ENCODE results near the gene DPP10. TPM values are rescaled to one million over a fixed set of nuclear protein-coding genes. Genes with fewer than 3 reads are reported as not detected.

Gene DPP10
- total RNA-seq, 1 donor from 2014 or later, result 6.5 TPM

DNA sequence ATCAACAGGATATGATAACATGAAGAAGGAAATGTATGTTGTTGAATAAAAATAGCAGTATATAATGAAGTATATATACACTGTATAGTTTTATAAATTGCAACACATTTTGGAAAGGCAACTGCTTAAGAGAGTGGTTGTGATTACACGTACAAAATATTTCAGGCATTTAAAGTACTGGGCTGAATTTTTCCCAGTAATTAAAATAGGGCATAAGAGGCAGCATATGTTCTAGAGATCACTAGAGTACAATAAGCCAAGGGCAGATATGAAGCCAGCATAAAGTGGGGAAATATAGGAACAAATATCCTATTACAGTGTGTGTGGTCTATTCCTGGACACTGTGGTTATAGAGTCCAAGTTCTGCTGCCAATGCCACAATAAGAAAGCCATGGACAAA, 14.1 kb downstream of the DPP10 start:
- peaks cover 3% of the 10 kb centered on the region for H3K27me3 Mint-ChIP-seq (ENCODE audit: insufficient read depth, low read depth)
- no peak overlapping the region for H2AFZ ChIP-seq (replicated peaks)

DNA sequence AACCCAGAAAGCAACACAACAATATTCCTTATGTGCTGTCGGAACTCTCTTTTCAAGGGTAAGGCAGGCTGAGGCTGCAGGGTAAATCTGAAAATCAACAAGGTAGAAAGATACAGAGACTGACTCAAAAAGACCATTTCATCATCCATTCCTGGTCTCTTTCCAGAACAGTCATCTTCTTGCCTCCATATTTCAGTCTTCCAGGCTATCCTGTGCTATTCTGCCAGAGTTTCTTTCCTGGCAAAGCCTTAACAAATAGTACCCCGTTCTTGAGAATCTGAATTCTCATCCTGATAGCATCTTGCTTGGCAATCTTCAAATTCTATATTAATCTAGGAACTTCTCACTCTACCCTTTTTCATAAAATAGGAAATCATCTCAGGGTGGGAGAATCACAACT, 15.5 kb downstream of the DPP10 start:
- Histone ChIP-seq H3K79me2 (ENCODE audit: low read depth) (no peaks in the 10 kb centered on the region), H3K4me3 (no peak overlapping the region), H3K27me3 (no peaks in the 10 kb centered on the region), H4K20me1 (ENCODE audit: low read depth) (no peaks in the 10 kb centered on the region), H3K4me1 (peaks cover 28% of the 10 kb centered on the region), H3F3A (ENCODE audit: low read depth) (no peaks in the 10 kb centered on the region), H3K27ac (no peak overlapping the region), H3K4me2 (no peak overlapping the region), H3K9me3 (ENCODE audit: low read depth) (no peaks in the 10 kb centered on the region), H3K36me3 (no peaks in the 10 kb centered on the region), H2AFZ (replicated peaks) (no peak overlapping the region), H3K9ac (no peak overlapping the region)
- Mint-ChIP-seq H3K27me3 (ENCODE audit: insufficient read depth, low read depth) (peaks cover 3% of the 10 kb centered on the region), H3K27ac (no peak overlapping the region), H3K36me3 (no peaks in the 10 kb centered on the region), H3K9me3 (no peaks in the 10 kb centered on the region), H3K4me3 (no peak overlapping the region), H3K4me1 (no peaks in the 10 kb centered on the region)
- TF ChIP-seq, protein P1, sequence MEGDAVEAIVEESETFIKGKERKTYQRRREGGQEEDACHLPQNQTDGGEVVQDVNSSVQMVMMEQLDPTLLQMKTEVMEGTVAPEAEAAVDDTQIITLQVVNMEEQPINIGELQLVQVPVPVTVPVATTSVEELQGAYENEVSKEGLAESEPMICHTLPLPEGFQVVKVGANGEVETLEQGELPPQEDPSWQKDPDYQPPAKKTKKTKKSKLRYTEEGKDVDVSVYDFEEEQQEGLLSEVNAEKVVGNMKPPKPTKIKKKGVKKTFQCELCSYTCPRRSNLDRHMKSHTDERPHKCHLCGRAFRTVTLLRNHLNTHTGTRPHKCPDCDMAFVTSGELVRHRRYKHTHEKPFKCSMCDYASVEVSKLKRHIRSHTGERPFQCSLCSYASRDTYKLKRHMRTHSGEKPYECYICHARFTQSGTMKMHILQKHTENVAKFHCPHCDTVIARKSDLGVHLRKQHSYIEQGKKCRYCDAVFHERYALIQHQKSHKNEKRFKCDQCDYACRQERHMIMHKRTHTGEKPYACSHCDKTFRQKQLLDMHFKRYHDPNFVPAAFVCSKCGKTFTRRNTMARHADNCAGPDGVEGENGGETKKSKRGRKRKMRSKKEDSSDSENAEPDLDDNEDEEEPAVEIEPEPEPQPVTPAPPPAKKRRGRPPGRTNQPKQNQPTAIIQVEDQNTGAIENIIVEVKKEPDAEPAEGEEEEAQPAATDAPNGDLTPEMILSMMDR (IDR thresholded peaks at IDR 0.05), result no peak
- TF ChIP-seq EZH2 (IDR thresholded peaks at IDR 0.05), result no peak
- TF ChIP-seq EZH2phosphoT487 (IDR thresholded peaks at IDR 0.05), result no peak
- no peak for DNase-seq (ENCODE audit: low spot score)

More for the DNA sequence above, 14.1 kb downstream of the DPP10 start:
- H3K27ac Mint-ChIP-seq, result no peak overlapping the region
- Histone ChIP-seq H3K4me1 (peaks cover 25% of the 10 kb centered on the region), H3K36me3 (no peaks in the 10 kb centered on the region), H4K20me1 (ENCODE audit: low read depth) (no peaks in the 10 kb centered on the region), H3K27ac (no peak overlapping the region), H3K79me2 (ENCODE audit: low read depth) (no peaks in the 10 kb centered on the region), H3F3A (ENCODE audit: low read depth) (no peaks in the 10 kb centered on the region), H3K9ac (no peak overlapping the region), H3K27me3 (no peaks in the 10 kb centered on the region), H3K4me2 (no peak overlapping the region), H3K4me3 (no peak overlapping the region), H3K9me3 (ENCODE audit: low read depth) (no peaks in the 10 kb centered on the region)
- no peaks in the 10 kb centered on the region for H3K4me1 Mint-ChIP-seq
- TF ChIP-seq, protein P1 (IDR thresholded peaks at IDR 0.05), result no peak
- TF ChIP-seq EZH2phosphoT487 (IDR thresholded peaks at IDR 0.05) (no peak), EZH2 (IDR thresholded peaks at IDR 0.05) (no peak)
- no peak for DNase-seq (ENCODE audit: low spot score)
- H3K36me3 Mint-ChIP-seq, result no peaks in the 10 kb centered on the region
- no peaks in the 10 kb centered on the region for H3K9me3 Mint-ChIP-seq
- H3K4me3 Mint-ChIP-seq, result no peak overlapping the region

DNA sequence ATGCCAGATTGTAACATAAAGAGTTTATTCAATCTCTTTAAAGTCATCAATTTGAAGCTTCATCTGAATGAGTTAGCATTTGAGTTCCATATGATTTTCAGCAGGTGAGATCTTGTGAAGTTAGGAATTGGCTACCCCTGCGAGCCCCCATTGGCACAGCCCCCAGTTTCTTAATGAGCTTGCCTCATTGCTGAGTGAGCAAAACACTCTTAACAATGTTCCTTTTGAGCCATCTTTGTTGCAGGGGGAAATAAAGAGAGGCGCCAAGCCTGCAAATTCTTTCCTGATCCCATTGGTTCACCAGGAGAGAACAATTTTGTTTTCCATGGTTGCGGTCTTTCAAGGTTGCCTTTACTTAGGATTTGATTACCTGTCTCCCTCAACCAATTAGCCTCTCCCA, 18.7 kb downstream of the DPP10 start:
- Histone ChIP-seq H3K4me1 (peaks cover 28% of the 10 kb centered on the region), H3K4me2 (peak overlapping the region; percentile 12), H2AFZ (replicated peaks) (no peak overlapping the region), H3K9me3 (ENCODE audit: low read depth) (no peaks in the 10 kb centered on the region), H3K9ac (no peak overlapping the region), H3K27me3 (no peaks in the 10 kb centered on the region), H4K20me1 (ENCODE audit: low read depth) (no peaks in the 10 kb centered on the region), H3F3A (ENCODE audit: low read depth) (no peaks in the 10 kb centered on the region), H3K27ac (no peak overlapping the region), H3K4me3 (no peak overlapping the region), H3K79me2 (ENCODE audit: low read depth) (no peaks in the 10 kb centered on the region), H3K36me3 (no peaks in the 10 kb centered on the region)
- Mint-ChIP-seq H3K27me3 (ENCODE audit: insufficient read depth, low read depth) (peaks cover 3% of the 10 kb centered on the region), H3K36me3 (no peaks in the 10 kb centered on the region), H3K27ac (no peak overlapping the region), H3K4me3 (no peak overlapping the region), H3K4me1 (no peaks in the 10 kb centered on the region), H3K9me3 (no peaks in the 10 kb centered on the region)
- TF ChIP-seq, protein P1 (IDR thresholded peaks at IDR 0.05), result no peak
- no peak for TF ChIP-seq EZH2 (IDR thresholded peaks at IDR 0.05)
- no peak for TF ChIP-seq EZH2phosphoT487 (IDR thresholded peaks at IDR 0.05)
- peak; percentile 12 for DNase-seq (ENCODE audit: low spot score)

Measured in neural progenitor cell (in vitro differentiated cells).